Activated CD4-positive, alpha-beta T cell treated with anti-CD3 and anti-CD28 coated beads, Interleukin-2, amount 10 ng/mL, durations not matched to agents 24 days and 14 days (primary cell): ENCODE measurements around the gene JAKMIP1. TPM values are rescaled to one million over a fixed set of nuclear protein-coding genes. Genes with fewer than 3 reads are reported as not detected.

ENCODE experiments used
- DNase-seq: peaks from one replicate; pipeline ENCODE4 v3.0.0; 2022
- H3K27ac Mint-ChIP-seq: one replicate; pipeline ENCODE4 v1.8.0; 2022; ENCODE audit warnings: mild to moderate bottlenecking, mixed read lengths
- H3K27me3 Mint-ChIP-seq: one replicate; pipeline ENCODE4 v1.8.0; 2022; ENCODE audit warnings: mixed read lengths
- H3K36me3 Mint-ChIP-seq: one replicate; pipeline ENCODE4 v1.8.0; 2022; ENCODE audit warnings: low read depth, mild to moderate bottlenecking, mixed read lengths
- H3K4me1 Mint-ChIP-seq: one replicate; pipeline ENCODE4 v1.8.0; 2021; ENCODE audit warnings: mixed read lengths
- H3K4me3 Mint-ChIP-seq: one replicate; pipeline ENCODE4 v1.8.0; 2022; ENCODE audit warnings: mild to moderate bottlenecking, moderate library complexity, mixed read lengths
- H3K9me3 Mint-ChIP-seq: one replicate; pipeline ENCODE4 v1.8.0; 2021; ENCODE audit warnings: mixed read lengths
- intact Hi-C: fragments of 100-400 bp; cut with micrococcal nuclease; formaldehyde crosslinking; loops from one replicate; pipeline ENCODE4 v1.15.1; 2023
- total RNA-seq: library from RNA; stranded (reverse); gene quantifications from 2 replicates; pipeline ENCODE4 v1.2.3, GENCODE V29; 2022

The JAKMIP1 gene
- total RNA-seq, 1 donor from 2014 or later = 10.3 TPM

DNA sequence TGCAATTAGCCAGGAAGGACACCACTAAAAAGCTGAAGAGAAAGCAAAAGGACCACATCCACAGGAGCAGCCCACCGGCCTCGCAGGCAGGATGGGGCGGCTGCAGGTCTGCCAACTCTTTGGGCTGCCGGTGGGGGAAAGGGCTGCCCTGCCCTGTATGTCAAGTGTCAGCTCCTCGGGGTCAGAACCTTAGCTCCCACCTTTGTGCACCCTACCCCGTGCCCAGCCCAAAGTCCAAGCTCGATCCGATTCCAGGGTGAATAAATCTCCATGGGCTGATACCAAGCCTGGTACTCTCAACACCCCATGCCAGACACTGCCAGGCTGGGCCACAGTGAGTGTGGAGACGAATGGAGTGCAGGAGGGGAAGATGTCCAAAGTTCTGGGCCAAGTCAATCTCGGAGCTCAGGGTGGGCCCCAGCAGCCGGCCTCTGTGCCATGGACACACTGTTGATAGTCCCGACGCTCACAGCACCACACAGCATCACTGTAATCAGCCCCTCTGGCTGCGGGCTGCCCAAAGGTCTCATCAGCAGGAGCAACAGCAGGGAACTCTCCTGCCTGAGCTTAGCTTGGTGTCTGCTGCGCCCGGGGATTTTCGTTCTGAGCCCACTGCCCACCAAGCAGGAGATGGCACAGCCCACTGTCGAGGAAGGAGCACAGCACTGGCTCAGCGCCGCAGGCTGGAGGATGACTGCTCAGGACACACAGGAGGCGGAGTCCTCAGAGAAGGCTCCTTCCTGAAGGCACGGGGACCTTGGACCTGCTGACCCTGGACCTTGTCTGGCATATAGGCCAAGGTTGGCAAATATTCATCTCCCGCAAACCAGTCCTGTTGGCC, 84.4 kb downstream of the JAKMIP1 start:
- Mint-ChIP-seq H3K9me3 (no peaks in the 10 kb centered on the region), H3K36me3 (peaks cover 10% of the 10 kb centered on the region), H3K4me1 (peaks cover 15% of the 10 kb centered on the region), H3K27me3 (peaks cover 3% of the 10 kb centered on the region), H3K27ac (no peak overlapping the region), H3K4me3 (no peak overlapping the region)
- intact Hi-C loops = no loop called here
- DNase-seq = no peak

DNA sequence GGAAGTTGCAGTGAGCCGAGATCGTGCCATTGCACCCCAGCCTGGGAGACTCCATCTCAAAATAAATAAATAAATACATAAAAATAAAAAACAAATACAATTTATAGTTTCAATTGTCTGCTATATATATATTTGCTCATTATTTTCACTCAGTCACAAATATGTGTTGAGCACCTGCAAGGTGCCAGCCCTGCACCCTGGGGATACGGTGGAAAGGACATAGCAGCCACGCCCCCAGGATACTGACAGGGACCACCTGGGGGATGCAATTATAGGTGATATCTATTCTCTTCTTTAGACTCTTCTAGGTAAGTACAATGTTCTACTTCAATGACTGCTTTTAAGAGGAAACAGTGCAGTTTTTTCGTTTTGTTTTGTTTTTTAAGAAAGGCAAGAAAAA, 85.0 kb downstream of the JAKMIP1 start:
- Mint-ChIP-seq H3K27me3 (peaks cover 3% of the 10 kb centered on the region), H3K9me3 (no peaks in the 10 kb centered on the region), H3K4me3 (no peak overlapping the region), H3K27ac (no peak overlapping the region), H3K36me3 (peaks cover 10% of the 10 kb centered on the region), H3K4me1 (peaks cover 15% of the 10 kb centered on the region)
- intact Hi-C loops = no loop called here
- no peak for DNase-seq

DNA sequence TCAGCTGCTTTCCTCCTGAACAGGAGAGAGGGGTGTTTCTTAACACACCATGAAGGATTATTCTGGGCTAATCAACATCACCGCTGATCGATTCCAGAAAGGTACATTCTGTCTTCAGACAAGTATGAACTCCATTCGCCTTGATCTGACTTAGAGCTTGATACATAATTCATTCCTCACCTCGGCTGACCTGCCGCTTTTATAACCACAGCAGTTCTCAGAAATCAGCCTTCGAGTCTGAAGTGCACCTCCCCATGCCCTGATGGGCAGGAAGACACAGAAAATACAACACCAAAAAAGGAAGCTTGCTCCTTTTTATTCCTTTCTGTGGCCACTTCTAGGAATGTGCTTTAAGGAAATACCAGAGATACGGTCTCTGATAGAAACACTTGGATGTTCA, 85.7 kb downstream of the JAKMIP1 start:
- peaks cover 10% of the 10 kb centered on the region for H3K36me3 Mint-ChIP-seq
- no peak for DNase-seq
- peaks cover 3% of the 10 kb centered on the region for H3K27me3 Mint-ChIP-seq
- intact Hi-C loops = no loop called here
- peaks cover 12% of the 10 kb centered on the region for H3K4me1 Mint-ChIP-seq
- no peaks in the 10 kb centered on the region for H3K9me3 Mint-ChIP-seq
- H3K4me3 Mint-ChIP-seq = no peak overlapping the region
- H3K27ac Mint-ChIP-seq = no peak overlapping the region

DNA sequence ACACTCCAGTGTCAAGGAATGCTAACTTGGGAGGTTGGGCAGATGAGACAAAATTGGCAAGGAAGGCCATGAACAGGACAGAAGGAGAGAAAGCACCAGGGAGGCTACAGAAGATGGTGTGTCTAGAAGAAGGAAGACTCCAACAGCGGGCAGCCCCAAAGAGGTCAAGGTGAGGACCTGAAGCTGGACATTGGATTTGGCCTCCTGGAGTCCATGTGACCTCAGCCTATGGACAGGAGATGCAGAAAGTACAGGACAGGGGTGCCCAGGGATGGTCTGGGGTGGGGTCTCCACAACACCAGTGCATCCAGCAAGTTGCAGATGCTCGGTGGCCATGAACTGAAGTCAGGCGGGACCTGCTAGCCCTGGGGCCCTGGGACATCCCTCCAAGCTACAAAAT, 86.2 kb downstream of the JAKMIP1 start:
- no peaks in the 10 kb centered on the region for H3K9me3 Mint-ChIP-seq
- no peak for DNase-seq
- no peak overlapping the region for H3K4me3 Mint-ChIP-seq
- peaks cover 3% of the 10 kb centered on the region for H3K27me3 Mint-ChIP-seq
- intact Hi-C loops = no loop called here
- H3K36me3 Mint-ChIP-seq = peaks cover 10% of the 10 kb centered on the region
- peaks cover 10% of the 10 kb centered on the region for H3K4me1 Mint-ChIP-seq
- no peak overlapping the region for H3K27ac Mint-ChIP-seq

DNA sequence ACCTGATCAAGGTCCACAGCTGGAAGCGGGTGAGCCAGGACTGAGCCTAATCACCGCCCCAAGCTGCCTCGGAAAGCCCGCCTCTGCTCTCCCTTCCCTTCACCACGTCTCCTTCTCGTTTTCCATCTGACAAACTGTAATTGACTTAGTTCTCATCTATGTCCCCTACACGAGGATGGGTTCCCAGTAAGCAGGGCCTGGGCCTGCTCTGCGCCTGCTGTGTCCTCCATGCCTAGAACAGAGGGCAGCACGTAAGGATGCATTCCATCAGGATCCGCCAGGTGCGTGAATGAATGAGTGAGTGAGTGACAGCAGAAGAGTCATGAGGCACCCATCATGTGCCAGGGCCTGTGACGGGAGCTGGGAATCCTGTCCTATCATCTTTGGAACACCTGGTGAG, 86.7 kb downstream of the JAKMIP1 start:
- intact Hi-C loops = no loop called here
- Mint-ChIP-seq H3K4me1 (peaks cover 10% of the 10 kb centered on the region), H3K27ac (no peak overlapping the region), H3K36me3 (peaks cover 10% of the 10 kb centered on the region), H3K9me3 (no peaks in the 10 kb centered on the region), H3K27me3 (peaks cover 3% of the 10 kb centered on the region), H3K4me3 (no peak overlapping the region)
- DNase-seq = no peak

DNA sequence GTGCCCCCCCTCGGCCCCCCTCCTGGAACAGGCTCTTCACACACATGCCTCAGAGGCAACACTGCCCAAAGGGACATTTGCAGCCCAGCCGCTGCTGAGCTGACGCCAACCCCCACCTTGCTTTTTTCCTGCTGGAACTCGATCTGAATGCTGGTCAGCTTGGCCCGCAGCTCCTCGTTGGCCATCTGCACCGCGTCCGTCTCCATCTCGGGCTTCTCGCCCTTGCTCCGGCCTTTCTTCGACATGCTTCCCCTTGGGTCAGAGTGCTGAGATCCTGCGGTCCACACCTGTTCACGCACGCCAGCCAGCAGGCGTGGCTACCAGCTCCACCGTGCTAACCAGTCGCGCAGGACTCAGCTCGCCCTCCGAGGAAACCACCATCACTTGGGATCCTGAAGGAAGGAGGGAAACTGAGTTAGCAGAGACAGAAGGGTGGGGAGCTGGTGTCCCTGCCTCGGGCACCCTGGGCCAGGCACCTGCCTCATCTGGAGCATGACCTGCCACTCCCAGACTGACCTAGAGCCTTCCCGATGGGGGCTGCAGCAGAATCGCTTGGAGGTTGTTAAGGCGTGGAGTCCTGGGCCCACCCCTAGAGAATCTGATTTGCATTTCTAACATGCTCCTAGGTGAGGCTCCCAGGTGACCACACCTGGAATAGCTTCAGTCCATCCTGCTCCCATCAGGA, 87.6 kb downstream of the JAKMIP1 start:
- intact Hi-C loops = no loop called here
- Mint-ChIP-seq H3K4me3 (no peak overlapping the region), H3K27ac (no peak overlapping the region), H3K9me3 (no peaks in the 10 kb centered on the region), H3K27me3 (peaks cover 3% of the 10 kb centered on the region), H3K36me3 (peaks cover 12% of the 10 kb centered on the region), H3K4me1 (peaks cover 10% of the 10 kb centered on the region)
- no peak for DNase-seq

DNA sequence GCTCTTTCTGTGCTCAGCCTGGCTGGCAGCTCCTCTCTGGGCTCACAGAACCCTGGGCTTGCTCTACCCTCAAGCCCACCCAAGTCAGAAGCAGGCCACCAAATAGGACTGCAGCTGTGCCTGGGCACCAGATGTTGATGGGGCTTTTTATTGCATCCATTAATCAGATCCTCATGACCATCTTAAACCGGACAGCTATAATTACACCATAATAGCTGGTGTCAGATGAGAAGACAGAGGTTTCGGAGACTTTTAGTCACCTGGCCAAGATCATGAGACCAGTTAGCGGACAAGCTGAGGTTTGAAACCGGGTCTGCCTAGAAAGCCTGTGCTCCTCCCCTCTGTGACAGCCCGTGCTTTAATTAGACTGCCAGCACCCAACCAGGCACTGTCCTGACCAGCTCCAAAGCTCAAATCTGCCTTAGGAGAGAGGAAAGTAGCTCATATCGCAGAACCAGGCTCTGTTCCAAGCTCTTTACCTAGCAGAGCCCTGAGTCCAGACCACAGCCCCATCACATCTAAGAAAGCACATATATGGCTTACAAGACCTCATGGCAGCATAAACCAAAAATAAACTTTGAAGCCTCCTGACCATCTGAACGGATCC, 88.9 kb downstream of the JAKMIP1 start:
- Mint-ChIP-seq H3K9me3 (no peaks in the 10 kb centered on the region), H3K36me3 (peaks cover 15% of the 10 kb centered on the region), H3K4me3 (no peak overlapping the region), H3K4me1 (peaks cover 10% of the 10 kb centered on the region), H3K27ac (no peak overlapping the region), H3K27me3 (no peaks in the 10 kb centered on the region)
- DNase-seq = no peak
- intact Hi-C loops = no loop called here

DNA sequence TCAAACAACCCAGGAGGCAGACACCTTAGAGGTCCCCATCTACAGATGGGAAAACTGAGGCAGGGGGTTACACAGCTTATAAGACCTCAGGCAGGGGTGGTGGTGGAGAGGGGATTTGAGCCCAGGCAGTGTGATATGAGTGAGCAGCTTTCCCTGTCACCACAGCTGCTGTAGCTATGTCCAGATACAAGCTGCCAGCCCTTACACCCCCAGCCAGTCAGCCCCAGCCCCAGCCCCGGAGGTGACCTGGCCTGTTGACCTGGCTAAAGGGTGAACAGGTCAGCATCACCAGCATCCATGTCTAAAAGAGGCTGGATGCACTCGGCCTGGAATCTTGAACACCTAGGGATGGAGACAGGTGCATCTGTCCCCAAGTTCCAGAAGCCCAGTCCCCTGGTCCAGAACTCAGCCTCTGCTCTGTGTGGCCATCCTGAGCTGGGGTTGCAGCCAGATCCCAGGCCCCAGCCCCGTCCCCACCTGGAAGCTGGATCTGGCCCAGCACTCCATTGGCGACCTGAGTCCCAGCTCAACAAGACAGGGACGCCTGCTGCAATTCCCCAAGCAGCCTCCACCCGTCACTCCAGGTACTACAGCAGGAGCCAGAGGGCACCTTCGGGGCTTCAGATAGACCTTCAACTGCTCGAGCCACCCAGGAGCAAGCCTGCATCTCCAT, 89.5 kb downstream of the JAKMIP1 start:
- no peaks in the 10 kb centered on the region for H3K27me3 Mint-ChIP-seq
- no peaks in the 10 kb centered on the region for H3K9me3 Mint-ChIP-seq
- intact Hi-C loops = no loop called here
- H3K36me3 Mint-ChIP-seq = peaks cover 18% of the 10 kb centered on the region
- no peak for DNase-seq
- no peak overlapping the region for H3K27ac Mint-ChIP-seq
- peaks cover 10% of the 10 kb centered on the region for H3K4me1 Mint-ChIP-seq
- no peak overlapping the region for H3K4me3 Mint-ChIP-seq

DNA sequence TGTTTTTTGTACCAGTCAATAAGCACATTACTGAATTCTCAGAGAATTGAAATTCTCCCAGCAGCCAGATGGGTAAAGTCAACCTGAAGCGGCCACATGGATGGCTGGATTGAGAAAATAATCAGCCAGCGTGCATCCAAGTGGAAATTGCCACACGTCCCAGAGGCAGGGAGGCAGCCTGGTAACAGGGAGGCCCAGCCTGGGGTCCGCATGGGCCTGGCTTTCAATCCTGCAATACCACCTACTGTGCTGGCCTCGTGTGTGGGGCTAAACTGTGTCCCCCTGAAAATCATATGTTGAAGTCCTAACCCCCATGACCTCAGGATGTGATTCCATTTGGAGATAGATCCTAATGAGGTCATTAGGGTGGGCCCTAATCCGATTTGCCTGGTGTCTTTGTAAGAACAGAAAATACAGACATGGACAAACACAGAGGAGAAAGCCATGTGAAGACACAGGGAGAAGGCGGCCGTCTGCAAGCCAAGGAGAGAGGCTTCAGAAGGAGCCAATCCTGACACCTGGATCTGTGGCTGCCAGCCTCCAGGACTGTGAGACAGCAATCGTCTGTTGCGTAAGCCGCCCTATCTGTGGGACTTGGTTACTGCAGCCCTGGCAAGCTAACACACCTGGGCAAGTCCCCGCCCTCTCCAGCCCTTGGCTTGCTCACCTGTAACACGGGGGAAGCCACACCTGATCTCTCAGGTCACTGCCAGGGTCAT, 90.3 kb downstream of the JAKMIP1 start:
- DNase-seq = no peak
- Mint-ChIP-seq H3K4me1 (peaks cover 10% of the 10 kb centered on the region), H3K9me3 (no peaks in the 10 kb centered on the region), H3K27me3 (no peaks in the 10 kb centered on the region), H3K36me3 (peaks cover 20% of the 10 kb centered on the region), H3K27ac (no peak overlapping the region), H3K4me3 (no peak overlapping the region)
- intact Hi-C loops = no loop called here

DNA sequence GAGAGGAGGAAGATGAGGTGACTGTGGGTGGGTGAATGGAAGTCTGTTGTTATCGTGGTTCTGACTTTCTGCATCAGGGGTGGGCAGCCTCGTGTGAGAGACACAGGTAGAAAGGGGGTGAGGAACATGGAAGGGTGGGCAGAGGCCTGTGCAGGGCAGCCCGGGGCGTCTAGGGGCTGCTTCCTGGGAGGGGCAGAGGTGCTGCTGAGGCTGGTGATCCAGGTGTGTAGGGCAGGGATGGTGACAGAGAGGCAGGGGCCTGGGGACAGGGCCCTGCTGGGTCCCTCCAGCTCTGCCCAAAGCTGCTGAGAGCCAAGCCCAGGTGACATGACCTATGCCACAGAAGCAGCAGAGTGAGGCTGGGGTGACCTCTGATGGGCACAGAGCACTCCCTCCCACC, 92.5 kb downstream of the JAKMIP1 start:
- Mint-ChIP-seq H3K27me3 (no peaks in the 10 kb centered on the region), H3K9me3 (no peaks in the 10 kb centered on the region), H3K36me3 (peaks cover 28% of the 10 kb centered on the region), H3K4me1 (no peaks in the 10 kb centered on the region), H3K27ac (no peak overlapping the region), H3K4me3 (no peak overlapping the region)
- DNase-seq = no peak
- intact Hi-C loops = no loop called here

DNA sequence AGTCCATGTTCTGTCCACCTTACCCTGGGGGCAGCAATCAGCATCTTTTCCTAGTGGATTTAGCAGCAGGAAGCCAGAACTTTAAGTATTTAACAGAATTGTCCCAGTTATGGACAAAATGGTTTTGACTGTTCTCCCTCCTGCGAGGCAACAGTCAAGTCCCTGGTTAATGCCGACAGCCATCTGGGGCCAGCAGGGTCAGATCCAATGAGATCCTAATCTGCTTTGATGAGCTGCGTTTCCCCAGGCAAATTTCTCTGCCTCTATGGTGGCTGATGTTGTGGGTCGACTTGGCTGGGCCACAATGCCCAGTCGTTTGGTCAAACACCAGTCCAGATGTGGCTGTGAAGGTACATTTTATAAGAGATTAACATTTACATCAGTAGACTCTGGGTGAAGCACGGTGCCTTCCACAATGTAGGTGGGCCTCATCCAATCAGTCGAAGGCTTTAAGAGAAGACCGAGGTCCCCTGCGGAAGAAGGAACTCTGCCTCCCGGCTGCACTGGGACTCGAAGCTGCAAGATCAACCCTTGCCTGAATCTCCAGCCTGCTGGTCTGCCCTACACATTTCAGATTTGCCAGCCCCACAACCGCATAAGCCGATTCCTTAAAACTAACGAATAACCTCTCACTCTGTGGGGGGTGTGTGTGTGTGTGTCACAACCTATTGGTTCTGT, 93.1 kb downstream of the JAKMIP1 start:
- H3K4me3 Mint-ChIP-seq = no peak overlapping the region
- no peaks in the 10 kb centered on the region for H3K4me1 Mint-ChIP-seq
- no peak overlapping the region for H3K27ac Mint-ChIP-seq
- no peak for DNase-seq
- intact Hi-C loops = no loop called here
- H3K36me3 Mint-ChIP-seq = peaks cover 28% of the 10 kb centered on the region
- no peaks in the 10 kb centered on the region for H3K27me3 Mint-ChIP-seq
- H3K9me3 Mint-ChIP-seq = no peaks in the 10 kb centered on the region

DNA sequence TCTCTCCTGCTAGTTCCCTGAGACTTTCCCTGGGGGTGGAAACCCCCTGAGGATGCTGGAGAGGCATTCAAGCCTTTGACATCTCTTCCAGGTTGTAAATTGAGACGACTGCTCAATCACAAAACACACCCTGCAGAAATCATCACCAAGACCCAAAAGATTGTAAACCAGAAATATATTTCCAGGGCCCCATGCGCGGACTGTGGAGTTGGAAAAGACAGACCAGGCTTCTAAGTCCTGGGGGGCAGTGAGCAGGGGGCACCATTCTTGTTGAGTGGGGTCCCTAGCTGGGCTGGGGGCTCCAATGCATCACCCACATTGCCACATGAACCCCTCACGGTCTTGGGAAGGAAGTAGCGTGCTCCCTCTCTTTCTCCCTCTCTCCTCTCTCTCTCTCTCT, 94.2 kb downstream of the JAKMIP1 start:
- Mint-ChIP-seq H3K36me3 (peaks cover 26% of the 10 kb centered on the region), H3K4me1 (no peaks in the 10 kb centered on the region), H3K4me3 (no peak overlapping the region), H3K27ac (no peak overlapping the region), H3K9me3 (no peaks in the 10 kb centered on the region), H3K27me3 (no peaks in the 10 kb centered on the region)
- DNase-seq = no peak
- intact Hi-C loops = no loop called here

DNA sequence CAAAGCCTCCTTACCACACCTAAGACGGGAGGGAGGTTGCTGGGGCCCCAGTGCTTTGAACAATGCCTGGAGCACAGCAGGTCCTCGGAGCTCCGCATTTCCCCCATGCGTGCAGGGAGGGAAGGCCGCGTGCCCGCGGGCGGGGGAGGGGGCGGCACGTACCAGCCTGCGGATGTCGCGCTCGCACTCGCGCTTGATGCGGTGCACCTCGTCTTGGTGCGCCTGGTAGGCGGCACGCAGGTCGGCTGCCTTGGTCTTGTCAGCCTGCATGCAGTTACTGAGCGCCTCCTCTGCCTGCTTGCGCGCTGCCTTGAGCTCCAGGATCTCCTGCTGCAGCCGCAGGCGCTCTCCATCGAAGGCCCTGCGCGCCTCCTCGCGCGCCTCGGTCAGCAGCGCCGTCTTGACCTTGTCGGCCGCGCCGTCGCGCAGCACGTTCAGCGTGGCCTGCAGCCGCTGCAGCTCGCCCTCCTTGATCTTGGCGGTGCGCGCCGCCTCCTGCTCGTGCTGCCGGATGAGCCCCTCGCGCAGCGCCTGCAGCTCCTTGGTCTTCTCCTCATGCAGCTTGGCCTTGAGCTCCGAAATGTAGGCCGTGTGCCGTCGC, 94.9 kb downstream of the JAKMIP1 start:
- Mint-ChIP-seq H3K27me3 (no peaks in the 10 kb centered on the region), H3K36me3 (peaks cover 26% of the 10 kb centered on the region)

More for the DNA sequence above, 94.9 kb downstream of the JAKMIP1 start:
- Mint-ChIP-seq H3K4me1 (no peaks in the 10 kb centered on the region), H3K27ac (no peak overlapping the region), H3K4me3 (no peak overlapping the region), H3K9me3 (no peaks in the 10 kb centered on the region)
- intact Hi-C loops = no loop called here
- DNase-seq = no peak
